Spleen (tissue), 11 donors: ENCODE data around the gene TACC3. TPM values are rescaled to one million over a fixed set of nuclear protein-coding genes. Genes with fewer than 3 reads are reported as not detected.

Experiments
- DNase-seq: peaks from one replicate; pipeline ENCODE4 v3.0.0-alpha.2; 2020
- H3K27ac ChIP-seq, 8 donors: fragments of 200-600 bp; sonication (generic) in 7 of 8; 1 replicate in 4 of 8; 2 replicates in 4 of 8; pipeline versions ENCODE4 v1.5.0 to v1.8.0; 2016 to 2021; ENCODE audit warnings: inconsistent platforms in 4 of 8, mild to moderate bottlenecking in 4 of 8, moderate library complexity in 1 of 8
- H3K27me3 ChIP-seq, 7 donors: fragments of 200-600 bp; sonication (generic) in 6 of 7; replicated peaks in 1 of 7; 1 replicate in 4 of 7; 2 replicates in 3 of 7; pipeline versions ENCODE4 v1.5.0 to v1.8.0; 2016 to 2021; ENCODE audit warnings: inconsistent platforms in 3 of 7, mild to moderate bottlenecking in 1 of 7
- H3K36me3 ChIP-seq, 6 donors: fragments of 200-600 bp; sonication (generic) in 5 of 6; 1 replicate in 4 of 6; 2 replicates in 2 of 6; pipeline versions ENCODE4 v1.5.0 to v1.8.0; 2016 to 2021; ENCODE audit warnings: inconsistent platforms in 2 of 6
- H3K4me1 ChIP-seq, 6 donors: fragments of 200-600 bp; sonication (generic) in 5 of 6; 1 replicate in 3 of 6; 2 replicates in 3 of 6; pipeline versions ENCODE4 v1.5.0 to v1.8.0; 2016 to 2021; ENCODE audit warnings: inconsistent platforms in 3 of 6
- H3K4me3 ChIP-seq, 8 donors: fragments of 200-600 bp; sonication (generic) in 7 of 8; 1 replicate in 4 of 8; 2 replicates in 4 of 8; pipeline versions ENCODE4 v1.5.0 to v1.8.0; 2016 to 2021; ENCODE audit warnings: inconsistent platforms in 4 of 8, mild to moderate bottlenecking in 4 of 8, moderate library complexity in 2 of 8
- H3K9me3 ChIP-seq, 8 donors: fragments of 200-600 bp; sonication (generic) in 7 of 8; 1 replicate in 4 of 8; 2 replicates in 4 of 8; pipeline versions ENCODE4 v1.5.0 to v1.8.0; 2016 to 2021; ENCODE audit warnings: inconsistent platforms in 4 of 8
- CTCF ChIP-seq, 11 experiments: fragments of 200-600 bp in 7 of 11; fragments of 450-650 bp in 4 of 11; sonication (generic) in 4 of 11; IDR thresholded peaks in 8 of 11; conservative IDR thresholded peaks in 3 of 11; 1 replicate in 7 of 11; 2 replicates in 4 of 11; pipeline versions ENCODE4 v1.4.0 to v1.8.0; 2016 to 2021; ENCODE audit warnings: antibody characterized with exemption in 11 of 11, inconsistent platforms in 4 of 11, mild to moderate bottlenecking in 1 of 11
- POLR2A ChIP-seq, 3 donors: fragments of 450-650 bp; IDR thresholded peaks; one replicate each; pipeline ENCODE4 v1.5.1; 2017; ENCODE audit warnings: antibody characterized with exemption in 3 of 3, mild to moderate bottlenecking in 1 of 3
- POLR2AphosphoS5 ChIP-seq, 3 donors: sonication (generic); formaldehyde crosslinking; IDR thresholded peaks; one replicate each; pipeline ENCODE4 v1.5.1; 2017; ENCODE audit warnings: antibody characterized with exemption in 3 of 3
- WGBS, 5 donors: extraction: QIAGEN DNeasy Blood & Tissue Kit in 3 of 5; methylation state at CpG; one replicate each; pipeline versions ENCODE4 v1.1.5 to v1.1.7; 2013 to 2018; 5-methylcytosine and 5-hydroxymethylcytosine counted together
- intact Hi-C: fragments of 100-400 bp; cut with DNase I; formaldehyde crosslinking; loops from one replicate; pipeline ENCODE4 v1.15.0; 2023; ENCODE audit warnings: low total_unique reads
- polyA plus RNA-seq, 3 donors: library from polyadenylated mRNA; stranded (reverse); fragments of 200-250 nt; gene quantifications; one replicate each; pipeline ENCODE4 v1.2.1, GENCODE V29; 2013
- total RNA-seq, 7 donors: library from RNA; depleted of rRNA in 3 of 7; stranded (reverse); fragments of >200 nt in 3 of 7; fragmentation: NEBNext Ultra II Directional in 4 of 7; extraction: Animal tissue kit (Norgen Biotek cat#: 25700) in 4 of 7; gene quantifications; one replicate each; pipeline versions ENCODE4 v1.1.0 to v1.2.1, GENCODE V29; 2016 to 2021
- donor health status: healthy with polysubstance abuse.
- donor health status: DM: no; HTN: no; CAD: no; lungs with moderate emphysema.
- donor health status: DM: no; HTN: no; CAD: no.
- donor health status: Bipolar disorder and iron deficiency.
- donor health status: healthy.
- donor health status: DM: no; HTN: no; CAD: no.
- donor health status: DM: yes; HTN: yes; CAD: no.

Gene TACC3
- total and polyA plus RNA-seq, 10 donors, result 33.3 to 84.4 (median 53.4) TPM

GRCh38 chr4:1732911-1733310, 11.6 kb downstream of the TACC3 start:
- intact Hi-C loops, result no loop called here
- DNase-seq, result no peak
- Histone ChIP-seq H3K36me3 (peaks cover 0 to 100% (median 82%) of the 10 kb centered on the region in 6 donors), H3K27me3 (no peaks in the 10 kb centered on the region), H3K4me3 (no peak overlapping the region), H3K4me1 (peaks cover 11 to 36% (median 30%) of the 10 kb centered on the region in 6 donors), H3K9me3 (peaks cover 0 to 15% (median 8%) of the 10 kb centered on the region in 8 donors), H3K27ac (no peak overlapping the region)
- 95 to 98% (median 96%) methylated on average over 10 of the region's 10 CpGs for WGBS, 5 donors
- TF ChIP-seq POLR2AphosphoS5 (IDR thresholded peaks at IDR 0.05) (no peak), POLR2A (IDR thresholded peaks at IDR 0.05) (no peak), CTCF (IDR thresholded peaks at IDR 0.05 in 8 of 11, conservative IDR thresholded peaks at IDR 0.05 in 3 of 11) (no peak)

GRCh38 chr4:1735215-1735614, 13.9 kb downstream of the TACC3 start:
- 83 to 98% (median 94%) methylated on average over 7 to 20 of the region's 20 CpGs for WGBS, 5 donors
- TF ChIP-seq POLR2A (IDR thresholded peaks at IDR 0.05) (no peak), POLR2AphosphoS5 (IDR thresholded peaks at IDR 0.05) (no peak), CTCF (IDR thresholded peaks at IDR 0.05 in 8 of 11, conservative IDR thresholded peaks at IDR 0.05 in 3 of 11) (no peak)
- Histone ChIP-seq H3K27me3 (no peaks in the 10 kb centered on the region), H3K4me1 (peaks cover 4 to 13% (median 8%) of the 10 kb centered on the region in 6 donors), H3K27ac (no peak overlapping the region), H3K36me3 (peaks cover 0 to 100% (median 87%) of the 10 kb centered on the region in 6 donors), H3K4me3 (no peak overlapping the region), H3K9me3 (peaks cover 2 to 27% (median 19%) of the 10 kb centered on the region in 8 donors)
- intact Hi-C loops, result no loop called here
- DNase-seq, result no peak

- H3K4me3 ChIP-seq, result no peak overlapping the region
- peaks cover 2 to 27% (median 19%) of the 10 kb centered on the region in 8 donors for H3K9me3 ChIP-seq
- no peak for DNase-seq
- H3K36me3 ChIP-seq, result peaks cover 0 to 100% (median 89%) of the 10 kb centered on the region in 6 donors
- 94 to 96% (median 96%) methylated on average over 13 of the region's 13 CpGs for WGBS, 5 donors
- no peak for TF ChIP-seq POLR2A (IDR thresholded peaks at IDR 0.05)
- no peak for TF ChIP-seq CTCF (IDR thresholded peaks at IDR 0.05 in 8 of 11, conservative IDR thresholded peaks at IDR 0.05 in 3 of 11)
- TF ChIP-seq POLR2AphosphoS5 (IDR thresholded peaks at IDR 0.05), result no peak
- H3K4me1 ChIP-seq, result no peaks in the 10 kb centered on the region
- no peaks in the 10 kb centered on the region for H3K27me3 ChIP-seq
- H3K27ac ChIP-seq, result no peak overlapping the region
- intact Hi-C loops, result no loop called here
These were observed 15.5 kb downstream of the TACC3 start for GRCh38 chr4:1736812-1737211.

- H3K36me3 ChIP-seq, result peaks cover 0 to 100% (median 92%) of the 10 kb centered on the region in 6 donors
- no peaks in the 10 kb centered on the region for H3K4me1 ChIP-seq
- 95 to 98% (median 97%) methylated on average over 11 to 15 of the region's 15 CpGs for WGBS, 5 donors
- intact Hi-C loops, result no loop called here
- no peak overlapping the region for H3K27ac ChIP-seq
- H3K9me3 ChIP-seq, result peaks cover 2 to 27% (median 19%) of the 10 kb centered on the region in 8 donors
- TF ChIP-seq POLR2A (IDR thresholded peaks at IDR 0.05) (no peak), CTCF (IDR thresholded peaks at IDR 0.05 in 8 of 11, conservative IDR thresholded peaks at IDR 0.05 in 3 of 11) (no peak), POLR2AphosphoS5 (IDR thresholded peaks at IDR 0.05) (no peak)
- no peaks in the 10 kb centered on the region for H3K27me3 ChIP-seq
- no peak for DNase-seq
- H3K4me3 ChIP-seq, result no peak overlapping the region
These were observed 16.3 kb downstream of the TACC3 start for GRCh38 chr4:1737666-1738065.
